K562 (cell line): Measurements from ENCODE around the gene SNX3. TPM values are rescaled to one million over a fixed set of nuclear protein-coding genes. Genes with fewer than 3 reads are reported as not detected.

Source experiments
- ATF4 ChIP-seq: fragments of 450-650 bp; formaldehyde crosslinking; IDR thresholded peaks from 2 replicates; pipeline ENCODE4 v1.4.0; 2022; ENCODE audit warnings: mild to moderate bottlenecking, moderate library complexity
- BACH1 ChIP-seq: fragments of 200-800 bp; sonication (Bioruptor generic); IDR thresholded peaks from 2 replicates; pipeline ENCODE4 v1.6.1; 2016; ENCODE audit warnings: missing genetic modification characterization, missing compliant biosample characterization
- E2F5 ChIP-seq: sonication (generic); formaldehyde crosslinking; IDR thresholded peaks from 2 replicates; pipeline ENCODE4 v1.8.0; 2022; ENCODE audit warnings: mild to moderate bottlenecking, missing genetic modification reagents
- ELK1 ChIP-seq: sonication (generic); formaldehyde crosslinking; IDR thresholded peaks from 2 replicates; pipeline ENCODE4 v1.8.1; 2022; ENCODE audit warnings: missing genetic modification reagents
- EZH2 ChIP-seq: IDR thresholded peaks from 2 replicates; pipeline ENCODE4 v1.6.1; 2012; ENCODE audit warnings: low read depth, mild to moderate bottlenecking, inconsistent platforms, low read length, borderline replicate concordance
- FOXJ2 ChIP-seq: fragments of 200-800 bp; sonication (Bioruptor generic); IDR thresholded peaks from 2 replicates; pipeline ENCODE4 v1.6.1; 2016; ENCODE audit warnings: missing genetic modification characterization, missing compliant biosample characterization
- GTF2E2 ChIP-seq: fragments of 200-800 bp; sonication (Bioruptor generic); IDR thresholded peaks from 2 replicates; pipeline ENCODE4 v1.6.1; 2016; ENCODE audit warnings: missing genetic modification characterization, missing compliant biosample characterization
- MTA2 ChIP-seq: fragments of 450-650 bp; IDR thresholded peaks from 2 replicates; pipeline ENCODE4 v1.6.1; 2016; ENCODE audit warnings: low read depth
- NCOA1 ChIP-seq: fragments of 450-650 bp; IDR thresholded peaks from 2 replicates; pipeline ENCODE4 v1.6.1; 2016; ENCODE audit warnings: low read depth
- RCOR1 ChIP-seq, 2 experiments: IDR thresholded peaks; 2 replicates each; pipeline ENCODE4 v1.6.1; 2012; ENCODE audit warnings: low read depth in 2 of 2, low read length in 2 of 2, borderline replicate concordance in 1 of 2, improper control_type of control experiment in 1 of 2
- RFX5 ChIP-seq: IDR thresholded peaks from 2 replicates; pipeline ENCODE4 v1.6.1; 2011; ENCODE audit warnings: low read depth, mild to moderate bottlenecking, improper control_type of control experiment, low read length
- TAL1 ChIP-seq: fragments of 450-650 bp; IDR thresholded peaks from 2 replicates; pipeline ENCODE4 v1.6.1; 2016; ENCODE audit warnings: mild to moderate bottlenecking
- ZMIZ1 ChIP-seq, 2 experiments: fragments of 150-350 bp in 1 of 2; IDR thresholded peaks; 2 replicates each; pipeline ENCODE4 v1.6.1; 2012 to 2016; ENCODE audit warnings: low read depth in 2 of 2, low read length in 2 of 2, mild to moderate bottlenecking in 1 of 2, moderate library complexity in 1 of 2
- ZNF277 ChIP-seq: fragments of 250-450 bp; sonication (Bioruptor Pico); IDR thresholded peaks from 2 replicates; pipeline ENCODE4 v1.8.0; 2022; ENCODE audit warnings: inconsistent platforms, mild to moderate bottlenecking, moderate library complexity, borderline replicate concordance
- ZNF518B ChIP-seq: fragments of 250-450 bp; sonication (Bioruptor Pico); IDR thresholded peaks from 2 replicates; pipeline ENCODE4 v1.5.0; 2021; ENCODE audit warnings: mild to moderate bottlenecking, moderate library complexity
- ZNF644 ChIP-seq: fragments of 200-800 bp; sonication (Bioruptor generic); IDR thresholded peaks from 2 replicates; pipeline ENCODE4 v1.6.1; 2016; ENCODE audit warnings: low read depth, missing genetic modification characterization, missing compliant biosample characterization
- ZNF668 ChIP-seq: fragments of 250-450 bp; sonication (Bioruptor Pico); IDR thresholded peaks from 2 replicates; pipeline ENCODE4 v1.8.0; 2022; ENCODE audit warnings: mild to moderate bottlenecking, inconsistent platforms
- polyA plus RNA-seq, 8 experiments: library from polyadenylated mRNA; depleted of rRNA in 4 of 8; stranded (reverse) in 5 of 8; unstranded in 3 of 8; fragments of >200 nt; fragmentation: Nextera tagmentation in 2 of 8; fragmentation: Illumina TruSeq in 1 of 8; extraction: Ambion mirVana in 2 of 8; extraction: Trizol in 1 of 8; gene quantifications; 2 replicates each; pipeline versions ENCODE4 v1.2.1 to v1.2.3, GENCODE V29; 2011 to 2014; ENCODE audit warnings: inconsistent platforms in 1 of 8, missing spikeins in 1 of 8
- total RNA-seq, 7 experiments: library from RNA; depleted of rRNA in 6 of 7; stranded (reverse); fragments of >200 nt in 6 of 7; fragmentation: Illumina TruSeq in 2 of 7; extraction: Trizol in 2 of 7; gene quantifications; 2 replicates each; pipeline versions ENCODE4 v1.2.1 to v1.2.3, GENCODE V29; 2011 to 2021; ENCODE audit warnings: low replicate concordance in 1 of 7

The SNX3 gene
- total and polyA plus RNA-seq, 9 of the 15 experiments (the other 6 are each of a cell fraction or from before 2014, with no cell fraction given), result 48.9 to 410 (median 159) TPM

- no peak for TF ChIP-seq ZNF518B
- TF ChIP-seq ATF4 (CRISPR knock-in tag), result no peak
- 0 out of 4 replicates have a peak, but pooled peaks of 1 of the 2 experiments have one; percentile 10 for TF ChIP-seq RCOR1 (IDR thresholded peaks at IDR 0.05; ENCODE audit: borderline replicate concordance in 1 of 2, low read depth in 2 of 2, low read length in 2 of 2)
- TF ChIP-seq ZNF668 (CRISPR knock-in tag), result no peak
- TF ChIP-seq E2F5, result no peak
- no peak for TF ChIP-seq NCOA1
- no peak for TF ChIP-seq ELK1 (CRISPR knock-in tag)
- peak; percentile 36; the same call in 1 of the 2 replicates for TF ChIP-seq MTA2
- no peak for TF ChIP-seq ZMIZ1 (IDR thresholded peaks at IDR 0.05; ENCODE audit: low read depth in 2 of 2, low read length in 2 of 2)
- no peak for TF ChIP-seq FOXJ2 (tag)
- no peak for TF ChIP-seq EZH2
- peak; percentile 62 for TF ChIP-seq TAL1
- no peak for TF ChIP-seq BACH1
- TF ChIP-seq GTF2E2 (tag), result no peak
- no peak for TF ChIP-seq ZNF277
- TF ChIP-seq RFX5, result no peak
- TF ChIP-seq ZNF644 (tag), result no peak
These were observed 66.3 kb downstream of the SNX3 start (continued) for GRCh38 chr6:108194503-108194902.
